Mononuclear cell (primary cell): Measurements from ENCODE around the gene PHF19. TPM values are rescaled to one million over a fixed set of nuclear protein-coding genes. Genes with fewer than 3 reads are reported as not detected.

Experiments
- H3K27me3 ChIP-seq: 2 replicates; pipeline ENCODE4 v1.6.0; 2011; ENCODE audit warnings: low read length, control low read depth; ENCODE audit not compliant: insufficient read depth
- H3K4me1 ChIP-seq: 2 replicates; pipeline ENCODE4 v1.5.1; 2011; ENCODE audit warnings: mild to moderate bottlenecking, low read length, control low read depth; ENCODE audit not compliant: insufficient read depth
- H3K4me3 ChIP-seq: 2 replicates; pipeline ENCODE4 v1.5.1; 2011; ENCODE audit warnings: mild to moderate bottlenecking, low read length, moderate library complexity
- H3K9me3 ChIP-seq: 2 replicates; pipeline ENCODE4 v1.5.1; 2011; ENCODE audit warnings: low read depth, mild to moderate bottlenecking, control low read depth, low read length
- total RNA-seq: library from RNA; depleted of rRNA; stranded (reverse); fragments of >200 nt; gene quantifications from one replicate; pipeline ENCODE4 v1.2.3, GENCODE V29; 2012

The PHF19 gene
- total RNA-seq, 1 donor, result 31.6 TPM

DNA sequence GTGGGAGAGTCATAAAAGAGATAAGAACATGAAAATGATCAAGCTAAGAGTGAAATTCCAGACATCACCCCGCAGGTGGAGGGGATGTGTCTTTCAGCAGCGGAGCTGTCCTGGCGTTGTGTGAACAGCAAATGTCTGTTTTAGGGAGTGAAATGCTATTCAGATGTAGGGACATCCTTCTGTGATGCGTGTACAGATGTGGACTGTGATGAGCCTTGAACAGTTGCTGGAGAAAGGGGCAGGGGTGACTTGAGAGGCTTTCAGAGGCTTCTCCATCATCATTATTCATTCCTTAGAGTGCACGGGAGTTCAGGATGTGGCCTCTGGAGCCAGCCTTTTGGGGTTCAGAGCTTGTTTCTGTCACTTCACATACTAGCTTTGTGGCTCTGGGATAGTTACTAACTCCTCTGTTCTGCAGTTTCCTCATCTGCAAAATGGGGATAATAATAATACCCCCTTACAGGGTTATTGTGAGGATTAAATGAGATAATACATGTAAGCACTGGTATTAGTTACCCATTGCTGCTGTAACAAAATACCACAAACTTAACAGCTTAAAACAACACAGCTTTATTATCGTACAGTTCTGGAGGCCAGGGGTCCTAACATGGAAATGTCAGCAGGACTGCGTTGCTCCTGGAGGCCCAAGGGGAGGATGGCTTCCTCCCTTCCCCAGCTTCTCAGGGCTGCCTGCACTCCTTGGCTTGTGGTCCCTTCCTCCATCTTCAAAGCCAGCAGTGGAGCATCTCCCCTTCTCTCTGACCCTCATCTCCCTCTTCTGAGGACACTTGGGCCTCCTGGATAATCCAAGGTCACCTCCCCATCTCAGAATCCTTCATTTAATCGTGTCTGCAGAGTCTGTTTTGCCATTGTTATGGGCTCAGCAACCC, 40.2 kb upstream of the PHF19 start:
- H3K9me3 ChIP-seq, result no peaks in the 10 kb centered on the region
- H3K4me3 ChIP-seq, result no peak overlapping the region
- H3K4me1 ChIP-seq, result peaks cover 58% of the 10 kb centered on the region
- no peaks in the 10 kb centered on the region for H3K27me3 ChIP-seq

- Histone ChIP-seq H3K27me3 (no peaks in the 10 kb centered on the region), H3K9me3 (no peaks in the 10 kb centered on the region), H3K4me1 (peaks cover 54% of the 10 kb centered on the region), H3K4me3 (no peak overlapping the region)
Measured at GRCh38 chr9:120916588-120916987, 39.6 kb upstream of the PHF19 start.

- Histone ChIP-seq H3K4me3 (no peak overlapping the region), H3K4me1 (peaks cover 50% of the 10 kb centered on the region), H3K9me3 (no peaks in the 10 kb centered on the region), H3K27me3 (no peaks in the 10 kb centered on the region)
Measured at GRCh38 chr9:120915854-120916470, 39.0 kb upstream of the PHF19 start.

- Histone ChIP-seq H3K4me1 (peaks cover 46% of the 10 kb centered on the region), H3K9me3 (no peaks in the 10 kb centered on the region), H3K4me3 (no peak overlapping the region), H3K27me3 (no peaks in the 10 kb centered on the region)
Measured at GRCh38 chr9:120914953-120915352, 38.0 kb upstream of the PHF19 start.

DNA sequence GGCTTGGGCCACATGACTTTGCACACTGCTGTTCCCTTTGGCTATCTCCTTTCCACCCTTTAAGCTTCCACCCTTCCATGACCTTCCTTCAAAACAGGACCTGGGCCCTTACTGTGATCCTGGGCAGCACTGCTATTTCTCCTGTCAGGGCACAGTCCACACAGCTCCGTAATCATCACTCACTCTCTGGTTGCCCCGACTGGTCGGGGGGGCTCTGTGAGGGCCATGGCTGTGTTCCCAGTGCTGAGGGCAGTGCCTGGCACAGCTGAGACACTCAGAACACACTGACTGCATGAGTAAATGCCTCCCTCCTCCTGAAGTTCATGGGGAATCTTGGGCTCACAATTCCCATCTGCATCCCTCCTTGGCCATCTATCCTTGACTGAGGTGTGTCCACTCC, 37.4 kb upstream of the PHF19 start:
- Histone ChIP-seq H3K4me3 (no peak overlapping the region), H3K4me1 (peaks cover 46% of the 10 kb centered on the region)

DNA sequence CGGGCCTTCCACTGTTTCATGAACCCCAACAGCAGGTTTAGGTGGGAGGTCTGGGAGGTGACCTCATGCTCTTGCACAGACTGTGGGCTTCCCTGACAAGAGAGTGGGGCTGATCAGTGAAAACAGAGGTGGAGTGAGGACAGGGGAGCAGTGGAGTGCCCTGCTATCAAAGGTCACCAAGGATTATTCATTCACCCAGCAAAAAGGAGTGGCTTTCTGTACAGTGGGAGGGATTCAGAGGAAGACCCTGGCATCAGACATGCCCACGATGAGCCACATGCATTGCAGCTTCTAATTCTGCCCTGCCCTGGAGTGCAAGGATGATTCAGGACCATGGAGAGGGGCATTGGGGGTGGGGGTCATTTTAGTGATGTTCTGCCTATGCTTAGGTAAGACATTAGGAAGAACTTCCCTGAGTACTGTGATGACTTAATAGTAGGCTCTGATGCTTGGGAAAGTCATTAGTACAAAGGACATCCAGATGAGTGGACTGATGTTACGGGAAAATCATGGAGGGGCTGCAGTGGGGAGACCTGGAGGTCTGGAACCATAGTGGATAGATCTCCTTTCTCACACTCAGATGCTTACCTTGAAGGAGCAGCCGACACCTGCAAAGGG, 36.8 kb upstream of the PHF19 start:
- H3K4me1 ChIP-seq, result peaks cover 42% of the 10 kb centered on the region
- H3K4me3 ChIP-seq, result no peak overlapping the region
- H3K27me3 ChIP-seq, result no peaks in the 10 kb centered on the region
- no peaks in the 10 kb centered on the region for H3K9me3 ChIP-seq

More for the DNA sequence above, 37.4 kb upstream of the PHF19 start:
- Histone ChIP-seq H3K9me3 (no peaks in the 10 kb centered on the region), H3K27me3 (no peaks in the 10 kb centered on the region)

DNA sequence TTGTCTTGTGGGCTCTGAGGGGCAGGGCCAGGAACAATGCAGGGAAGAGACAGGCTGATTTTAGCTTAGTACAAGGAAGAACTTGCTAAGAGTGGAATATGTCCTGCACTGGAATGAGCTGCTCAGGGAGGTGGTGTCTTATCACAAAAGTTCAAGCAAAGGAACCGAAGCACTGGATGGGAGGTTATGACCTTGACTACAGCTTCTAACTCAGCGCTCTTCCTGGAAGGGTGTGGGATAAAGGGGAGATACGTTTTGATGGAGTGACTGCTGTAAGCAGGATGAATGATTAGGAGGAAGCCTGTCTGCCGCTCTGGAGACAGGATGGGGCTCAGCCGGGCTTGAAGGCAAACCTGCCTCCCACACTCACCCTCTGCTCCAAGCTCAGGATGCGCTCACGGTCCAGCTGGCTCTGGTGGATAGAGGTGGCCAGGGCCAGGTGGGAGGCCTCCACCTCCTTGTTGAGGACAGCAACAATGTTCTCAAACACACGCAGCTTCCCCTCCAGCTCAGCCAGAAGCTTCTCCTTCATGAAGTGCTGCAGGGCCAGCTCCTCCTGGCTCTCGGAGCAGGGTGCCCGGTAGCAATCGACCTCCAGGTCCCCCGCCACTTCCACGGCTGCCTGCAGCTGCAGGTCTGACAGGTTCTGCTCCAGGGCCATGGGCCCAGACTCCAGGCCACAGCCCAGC, 36.1 kb upstream of the PHF19 start:
- no peak overlapping the region for H3K4me3 ChIP-seq
- H3K4me1 ChIP-seq, result peaks cover 39% of the 10 kb centered on the region
- no peaks in the 10 kb centered on the region for H3K9me3 ChIP-seq
- no peaks in the 10 kb centered on the region for H3K27me3 ChIP-seq

GRCh38 chr9:120911295-120911837, 34.4 kb upstream of the PHF19 start:
- no peaks in the 10 kb centered on the region for H3K9me3 ChIP-seq
- H3K4me1 ChIP-seq, result peaks cover 39% of the 10 kb centered on the region
- H3K27me3 ChIP-seq, result no peaks in the 10 kb centered on the region
- no peak overlapping the region for H3K4me3 ChIP-seq

DNA sequence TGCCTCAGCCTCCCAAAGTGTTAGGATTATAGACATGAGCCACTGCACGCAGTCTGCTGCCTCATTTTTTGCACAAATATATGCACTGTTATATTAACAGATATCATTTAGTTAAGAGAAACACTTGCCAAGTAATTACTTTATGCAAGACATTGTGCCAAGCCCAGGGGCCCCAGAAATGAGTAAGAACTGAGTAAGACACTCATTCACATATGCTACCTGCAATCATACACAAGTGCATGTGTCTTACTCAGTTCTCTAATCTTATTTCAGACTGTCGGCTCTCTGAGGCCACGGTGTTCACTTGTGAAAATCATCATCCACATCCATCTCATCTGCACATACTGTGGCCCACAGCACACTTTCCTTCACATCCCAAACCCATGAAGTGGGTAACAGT, 33.7 kb upstream of the PHF19 start:
- H3K27me3 ChIP-seq, result no peaks in the 10 kb centered on the region
- H3K4me3 ChIP-seq, result no peak overlapping the region
- H3K9me3 ChIP-seq, result no peaks in the 10 kb centered on the region
- peaks cover 41% of the 10 kb centered on the region for H3K4me1 ChIP-seq

- H3K4me1 ChIP-seq, result peaks cover 44% of the 10 kb centered on the region
- H3K4me3 ChIP-seq, result no peak overlapping the region
- H3K27me3 ChIP-seq, result no peaks in the 10 kb centered on the region
- H3K9me3 ChIP-seq, result no peaks in the 10 kb centered on the region
Measured at GRCh38 chr9:120909904-120910303, 32.9 kb upstream of the PHF19 start.

GRCh38 chr9:120905315-120906164, 28.6 kb upstream of the PHF19 start:
- no peak overlapping the region for H3K4me3 ChIP-seq
- H3K9me3 ChIP-seq, result no peaks in the 10 kb centered on the region
- no peaks in the 10 kb centered on the region for H3K27me3 ChIP-seq
- peaks cover 69% of the 10 kb centered on the region for H3K4me1 ChIP-seq

DNA sequence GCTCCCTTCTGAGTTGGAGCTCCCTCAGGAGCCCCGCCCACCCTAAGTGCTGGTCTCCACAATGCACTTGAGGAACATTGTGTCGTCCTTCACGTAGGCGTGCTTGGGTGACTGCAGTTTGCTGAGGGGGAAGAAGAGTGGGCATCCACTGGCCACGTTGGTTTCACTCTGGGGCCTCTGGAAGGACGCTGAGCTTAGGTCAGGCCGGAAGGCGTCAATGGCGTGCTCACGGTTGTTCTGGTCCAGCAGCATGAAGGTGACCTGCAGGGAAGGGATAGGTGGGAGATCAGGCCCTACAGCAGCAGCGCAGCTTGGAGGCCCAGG, 28.0 kb upstream of the PHF19 start:
- Histone ChIP-seq H3K4me1 (peaks cover 63% of the 10 kb centered on the region), H3K27me3 (no peaks in the 10 kb centered on the region), H3K9me3 (no peaks in the 10 kb centered on the region), H3K4me3 (no peak overlapping the region)

GRCh38 chr9:120904061-120904977, 27.3 kb upstream of the PHF19 start:
- Histone ChIP-seq H3K4me3 (no peak overlapping the region), H3K27me3 (no peaks in the 10 kb centered on the region), H3K4me1 (peaks cover 57% of the 10 kb centered on the region), H3K9me3 (no peaks in the 10 kb centered on the region)
